OCI-LY3 (cell line): ENCODE measurements around the gene LBR.

Experiments
- CTCF ChIP-seq: fragments of 200-600, 300-600 bp; sonication (generic); IDR thresholded peaks from 2 replicates; pipeline ENCODE4 v1.5.1; 2014; ENCODE audit warnings: antibody characterized with exemption, low read length, low read depth
- EZH2phosphoT487 ChIP-seq: fragments of 200-600 bp; shearing (Covaris generic); IDR thresholded peaks from 2 replicates; pipeline ENCODE4 v1.6.1; 2018; ENCODE audit warnings: antibody characterized with exemption, mixed run types, low read depth

- no peak for TF ChIP-seq CTCF
- no peak for TF ChIP-seq EZH2phosphoT487
These were observed 59.7 kb downstream of the LBR start for GRCh38 chr1:225368036-225368552.
